Mesothelial cell of epicardium (in vitro differentiated cells): ENCODE data around the gene BBLN. TPM values are rescaled to one million over a fixed set of nuclear protein-coding genes. Genes with fewer than 3 reads are reported as not detected.

Experiments
- DNase-seq, 2 experiments: peaks; one replicate each; pipeline ENCODE4 v3.0.0; 2021; ENCODE audit warnings: low spot score in 2 of 2; ENCODE audit not compliant: unreplicated experiment in 2 of 2
- H3K27ac Mint-ChIP-seq: 2 replicates; pipeline ENCODE4 v1.8.0; 2021; ENCODE audit warnings: mixed read lengths
- H3K27me3 Mint-ChIP-seq: 2 replicates; pipeline ENCODE4 v1.8.0; 2021; ENCODE audit warnings: low read depth, mixed read lengths
- H3K36me3 Mint-ChIP-seq: 2 replicates; pipeline ENCODE4 v1.8.0; 2021; ENCODE audit warnings: mixed read lengths
- H3K4me1 Mint-ChIP-seq: 2 replicates; pipeline ENCODE4 v1.8.0; 2021; ENCODE audit warnings: mixed read lengths
- H3K4me3 Mint-ChIP-seq: 2 replicates; pipeline ENCODE4 v1.8.0; 2021; ENCODE audit warnings: mild to moderate bottlenecking, moderate library complexity, mixed read lengths
- H3K9me3 Mint-ChIP-seq: 2 replicates; pipeline ENCODE4 v1.8.0; 2021; ENCODE audit warnings: mixed read lengths
- CTCF ChIP-seq: fragments of 200-600 bp; sonication (generic); IDR thresholded peaks from one replicate; pipeline ENCODE4 v1.5.0; 2021; ENCODE audit warnings: antibody characterized with exemption; ENCODE audit not compliant: unreplicated experiment
- total RNA-seq: library from RNA; stranded (reverse); gene quantifications from 3 replicates; pipeline ENCODE4 v1.2.1, GENCODE V29; 2021

BBLN gene
- total RNA-seq, 1 donor from 2014 or later, result 64.4 TPM

GRCh38 chr9:128193469-128194096 lies 33.5 kb downstream of the BBLN start:
- no peak overlapping the region for H3K4me3 Mint-ChIP-seq
- peaks cover 5% of the 10 kb centered on the region for H3K36me3 Mint-ChIP-seq
- H3K4me1 Mint-ChIP-seq, result peaks cover 13% of the 10 kb centered on the region
- no peak for DNase-seq
- TF ChIP-seq CTCF, result no peak
- no peaks in the 10 kb centered on the region for H3K27me3 Mint-ChIP-seq
- H3K27ac Mint-ChIP-seq, result no peak overlapping the region
- no peaks in the 10 kb centered on the region for H3K9me3 Mint-ChIP-seq

DNA sequence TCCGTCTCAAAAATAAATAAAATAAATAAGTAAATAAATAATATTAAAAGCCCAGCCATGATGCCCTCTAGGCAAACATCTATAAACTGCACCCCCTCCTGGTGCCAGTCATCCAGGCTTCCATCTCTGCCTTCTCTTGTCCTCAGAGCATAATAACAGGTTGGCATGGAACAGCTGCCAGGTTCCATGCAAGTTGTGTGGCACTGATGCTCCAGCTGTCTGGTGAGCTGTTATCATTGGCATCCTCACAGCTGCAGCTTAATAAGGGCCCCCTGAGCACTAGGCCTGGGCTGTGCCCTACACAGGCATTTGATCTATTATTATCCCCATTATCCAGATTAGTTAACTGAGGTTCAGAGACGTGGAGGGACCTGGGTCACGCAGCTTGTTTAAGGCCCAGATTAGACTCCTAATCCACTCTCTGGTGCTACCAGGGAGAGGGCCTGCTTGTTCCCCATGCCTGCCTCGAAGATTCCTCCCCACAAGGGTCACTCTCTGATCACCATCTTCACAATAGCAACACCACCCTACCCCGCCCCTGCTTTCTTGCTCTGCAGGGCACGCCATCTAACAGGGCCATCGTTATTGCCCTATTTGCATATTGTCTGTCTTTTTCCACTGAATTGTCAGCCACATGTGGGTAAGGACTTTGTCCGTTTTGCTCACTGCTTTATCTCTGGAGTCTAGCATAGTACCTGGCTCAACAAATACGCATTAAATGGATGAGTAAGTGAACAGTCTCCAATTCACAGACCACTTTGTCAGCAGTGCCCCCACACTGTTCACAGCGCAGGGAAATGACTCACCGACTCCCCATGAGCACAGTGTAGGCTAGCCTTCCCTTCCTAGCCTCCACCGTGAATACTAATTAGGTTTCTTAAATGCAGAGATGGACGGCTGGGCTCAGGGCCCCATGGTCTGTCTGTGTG lies 41.6 kb downstream of the BBLN start:
- H3K9me3 Mint-ChIP-seq, result no peaks in the 10 kb centered on the region
- H3K4me3 Mint-ChIP-seq, result no peak overlapping the region
- peaks cover 12% of the 10 kb centered on the region for H3K4me1 Mint-ChIP-seq
- no peak for TF ChIP-seq CTCF
- no peak for DNase-seq
- no peaks in the 10 kb centered on the region for H3K36me3 Mint-ChIP-seq
- peaks cover 8% of the 10 kb centered on the region for H3K27me3 Mint-ChIP-seq
- no peak overlapping the region for H3K27ac Mint-ChIP-seq

- Mint-ChIP-seq H3K27ac (no peak overlapping the region), H3K4me3 (peak overlapping the region; percentile 68), H3K9me3 (no peaks in the 10 kb centered on the region), H3K4me1 (peaks cover 12% of the 10 kb centered on the region), H3K36me3 (no peaks in the 10 kb centered on the region), H3K27me3 (peaks cover 8% of the 10 kb centered on the region)
- TF ChIP-seq CTCF, result no peak
- no peak for DNase-seq
These were observed 42.6 kb downstream of the BBLN start for GRCh38 chr9:128202648-128203023.

GRCh38 chr9:128203024-128203706 lies 43.1 kb downstream of the BBLN start, which contains the start of gene DNM1:
TSS of gene DNM1 (plus strand) at chr9:128203379. CDS start at chr9:128203471, 92 bp downstream.
- no peaks in the 10 kb centered on the region for H3K36me3 Mint-ChIP-seq
- peaks cover 8% of the 10 kb centered on the region for H3K27me3 Mint-ChIP-seq
- H3K27ac Mint-ChIP-seq, result peak within 1 kb of the TSS; percentile 56
- TF ChIP-seq CTCF, result peak; percentile 90
- peaks cover 12% of the 10 kb centered on the region for H3K4me1 Mint-ChIP-seq
- H3K9me3 Mint-ChIP-seq, result no peaks in the 10 kb centered on the region
- peak within 1 kb of the TSS; percentile 78 for H3K4me3 Mint-ChIP-seq
- peak; percentile 65 to 83 for DNase-seq

- no peak for TF ChIP-seq CTCF
- peak overlapping the region; percentile 78 for H3K4me3 Mint-ChIP-seq
- peaks cover 8% of the 10 kb centered on the region for H3K27me3 Mint-ChIP-seq
- peak in 1 of 2 experiments; percentile 53 for DNase-seq
- H3K36me3 Mint-ChIP-seq, result no peaks in the 10 kb centered on the region
- H3K9me3 Mint-ChIP-seq, result no peaks in the 10 kb centered on the region
- peak overlapping the region; percentile 56 for H3K27ac Mint-ChIP-seq
- peaks cover 12% of the 10 kb centered on the region for H3K4me1 Mint-ChIP-seq
These were observed 43.9 kb downstream of the BBLN start for GRCh38 chr9:128203707-128204551.
